Measurements from ENCODE around the gene LRP1. TPM values are rescaled to one million over a fixed set of nuclear protein-coding genes. Genes with fewer than 3 reads are reported as not detected.

Gene LRP1
- total and polyA plus RNA-seq, 8 donors, result 108 to 325 (median 138) TPM

DNA sequence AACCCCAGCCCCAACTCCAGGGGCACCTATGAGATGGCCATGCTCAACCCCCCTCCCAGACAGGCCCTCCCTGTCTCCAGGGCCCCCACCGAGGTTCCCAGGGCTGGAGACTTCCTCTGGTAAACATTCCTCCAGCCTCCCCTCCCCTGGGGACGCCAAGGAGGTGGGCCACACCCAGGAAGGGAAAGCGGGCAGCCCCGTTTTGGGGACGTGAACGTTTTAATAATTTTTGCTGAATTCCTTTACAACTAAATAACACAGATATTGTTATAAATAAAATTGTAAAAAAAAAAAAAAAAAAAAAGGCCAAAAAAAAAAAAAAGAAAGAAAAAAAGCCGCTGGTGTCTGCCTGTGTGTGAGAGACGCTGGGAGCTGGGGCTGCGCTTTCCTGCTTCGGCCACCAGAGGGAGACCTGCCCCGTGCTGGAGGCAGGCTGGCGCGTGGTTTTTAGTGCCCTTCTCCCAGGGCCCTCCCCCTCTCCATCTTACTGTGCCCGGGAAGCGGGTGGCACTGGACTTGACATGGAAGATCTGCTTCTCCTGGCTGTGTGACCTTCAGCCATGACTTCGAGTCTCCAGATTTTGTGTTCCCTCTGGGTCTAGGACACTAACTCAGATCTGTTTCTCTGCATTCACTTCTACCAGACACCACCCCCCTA lies 84.9 kb downstream of the LRP1 start:
- Histone ChIP-seq H3K27ac (no peak overlapping the region), H3K36me3 (peaks cover 0 to 49% of the 10 kb centered on the region in 2 donors), H3K9me3 (no peaks in the 10 kb centered on the region), H3K4me3 (no peak overlapping the region), H3K27me3 (peaks cover 34 to 47% of the 10 kb centered on the region in 2 donors), H3K4me1 (peaks cover 15 to 37% of the 10 kb centered on the region in 2 donors)
- TF ChIP-seq, protein P1, sequence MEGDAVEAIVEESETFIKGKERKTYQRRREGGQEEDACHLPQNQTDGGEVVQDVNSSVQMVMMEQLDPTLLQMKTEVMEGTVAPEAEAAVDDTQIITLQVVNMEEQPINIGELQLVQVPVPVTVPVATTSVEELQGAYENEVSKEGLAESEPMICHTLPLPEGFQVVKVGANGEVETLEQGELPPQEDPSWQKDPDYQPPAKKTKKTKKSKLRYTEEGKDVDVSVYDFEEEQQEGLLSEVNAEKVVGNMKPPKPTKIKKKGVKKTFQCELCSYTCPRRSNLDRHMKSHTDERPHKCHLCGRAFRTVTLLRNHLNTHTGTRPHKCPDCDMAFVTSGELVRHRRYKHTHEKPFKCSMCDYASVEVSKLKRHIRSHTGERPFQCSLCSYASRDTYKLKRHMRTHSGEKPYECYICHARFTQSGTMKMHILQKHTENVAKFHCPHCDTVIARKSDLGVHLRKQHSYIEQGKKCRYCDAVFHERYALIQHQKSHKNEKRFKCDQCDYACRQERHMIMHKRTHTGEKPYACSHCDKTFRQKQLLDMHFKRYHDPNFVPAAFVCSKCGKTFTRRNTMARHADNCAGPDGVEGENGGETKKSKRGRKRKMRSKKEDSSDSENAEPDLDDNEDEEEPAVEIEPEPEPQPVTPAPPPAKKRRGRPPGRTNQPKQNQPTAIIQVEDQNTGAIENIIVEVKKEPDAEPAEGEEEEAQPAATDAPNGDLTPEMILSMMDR (IDR thresholded peaks at IDR 0.05), result peak; percentile 96 to 98
- intact Hi-C loops (cut with DNase I), result no loop called here
- DNase-seq (peak; percentile 68 to 95 (median 89)), ATAC-seq (peak; percentile 89)

DNA sequence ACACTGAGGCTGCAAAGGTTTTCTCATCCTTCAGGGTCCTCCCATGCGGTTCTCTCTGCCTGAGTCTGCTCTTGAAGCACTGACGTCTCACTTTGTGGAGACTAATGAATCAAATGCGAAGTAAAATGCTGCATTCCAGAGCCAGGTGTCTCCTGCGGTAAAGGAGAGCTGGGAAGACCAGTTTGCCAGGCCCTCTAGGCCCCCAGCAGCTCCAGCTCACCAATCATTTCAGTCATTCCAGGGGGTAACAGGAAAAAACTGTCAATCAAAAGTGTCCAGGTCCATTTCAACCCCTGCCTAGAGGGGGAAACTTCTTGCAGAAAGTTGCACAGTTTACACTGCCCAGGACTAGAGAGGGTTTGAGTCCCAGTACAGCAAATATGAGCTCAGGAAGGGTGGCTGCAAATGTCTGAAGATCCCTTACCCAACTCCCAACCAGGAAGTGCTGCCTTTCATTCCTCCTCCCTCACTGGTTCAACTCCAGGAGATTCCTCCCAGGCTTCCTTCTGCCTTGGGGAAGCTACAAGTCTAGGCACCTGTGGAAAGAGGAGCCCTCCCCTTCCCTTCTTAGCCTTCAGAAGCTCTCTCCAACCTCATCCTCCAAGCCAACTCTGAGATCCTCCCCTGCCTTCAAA lies 85.6 kb downstream of the LRP1 start:
- Histone ChIP-seq H3K4me3 (no peak overlapping the region), H3K27me3 (peaks cover 39 to 54% of the 10 kb centered on the region in 2 donors), H3K27ac (no peak overlapping the region), H3K9me3 (no peaks in the 10 kb centered on the region), H3K4me1 (peaks cover 15 to 37% of the 10 kb centered on the region in 2 donors), H3K36me3 (peaks cover 0 to 42% of the 10 kb centered on the region in 2 donors)
- intact Hi-C loops (cut with DNase I), result no loop called here
- ATAC-seq, result no peak
- no peak for DNase-seq
- TF ChIP-seq, protein P1 (IDR thresholded peaks at IDR 0.05), result no peak

DNA sequence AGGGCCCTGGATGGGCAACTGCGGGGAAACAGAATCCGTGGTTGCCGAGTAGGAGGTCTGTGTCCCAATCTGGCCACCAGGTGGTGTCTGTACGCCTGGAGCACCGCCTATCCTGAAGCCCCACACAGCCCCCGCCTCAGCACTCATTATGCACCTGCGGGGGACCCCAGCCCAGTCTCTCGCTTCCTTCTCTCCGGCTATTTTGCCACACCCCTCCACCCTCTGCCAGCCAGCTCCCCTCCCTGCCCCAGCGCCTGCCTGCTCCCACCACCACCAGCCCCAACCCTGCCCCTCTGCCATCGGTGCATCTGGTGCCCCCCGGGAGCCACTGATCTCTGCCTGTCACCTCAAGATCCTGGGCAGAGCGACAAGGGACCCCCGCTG lies 86.1 kb downstream of the LRP1 start:
- Histone ChIP-seq H3K27ac (no peak overlapping the region), H3K4me1 (peaks cover 15 to 37% of the 10 kb centered on the region in 2 donors), H3K9me3 (no peaks in the 10 kb centered on the region), H3K27me3 (peaks cover 43 to 59% of the 10 kb centered on the region in 2 donors), H3K4me3 (no peak overlapping the region), H3K36me3 (peaks cover 0 to 37% of the 10 kb centered on the region in 2 donors)
- peak in 2 of 4 donors; percentile 57 to 63 for DNase-seq
- TF ChIP-seq, protein P1 (IDR thresholded peaks at IDR 0.05), result peak; percentile 69 to 77
- intact Hi-C loops (cut with DNase I), result no loop called here
- peak; percentile 62 for ATAC-seq

DNA sequence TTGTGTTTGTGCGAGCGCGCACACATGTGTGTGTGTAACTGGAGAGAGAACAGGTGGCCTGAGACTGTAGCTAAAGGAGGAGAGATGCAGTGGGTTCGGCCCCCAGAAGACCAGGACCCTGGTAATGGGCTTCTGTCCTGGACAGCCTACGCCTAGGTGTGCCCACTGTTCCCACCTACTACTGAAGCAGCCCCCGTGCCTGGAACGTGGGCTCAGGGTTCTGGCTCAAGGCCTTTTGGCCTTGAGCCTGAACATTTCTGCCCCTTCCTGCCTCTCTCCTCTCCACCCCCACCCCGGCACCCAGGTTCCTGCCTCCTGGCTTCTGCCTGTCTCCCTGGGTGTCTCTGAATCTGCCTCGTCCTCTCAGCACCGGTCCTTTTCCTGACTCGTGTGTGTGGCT lies 86.8 kb downstream of the LRP1 start:
- no peak overlapping the region for H3K4me3 ChIP-seq
- ATAC-seq (no peak), DNase-seq (no peak)
- intact Hi-C loops (cut with DNase I), result no loop called here
- no peak overlapping the region for H3K27ac ChIP-seq
- peaks cover 0 to 30% of the 10 kb centered on the region in 2 donors for H3K36me3 ChIP-seq
- H3K4me1 ChIP-seq, result peaks cover 15 to 37% of the 10 kb centered on the region in 2 donors
- TF ChIP-seq, protein P1 (IDR thresholded peaks at IDR 0.05), result no peak
- peaks cover 50 to 66% of the 10 kb centered on the region in 2 donors for H3K27me3 ChIP-seq
- no peaks in the 10 kb centered on the region for H3K9me3 ChIP-seq

DNA sequence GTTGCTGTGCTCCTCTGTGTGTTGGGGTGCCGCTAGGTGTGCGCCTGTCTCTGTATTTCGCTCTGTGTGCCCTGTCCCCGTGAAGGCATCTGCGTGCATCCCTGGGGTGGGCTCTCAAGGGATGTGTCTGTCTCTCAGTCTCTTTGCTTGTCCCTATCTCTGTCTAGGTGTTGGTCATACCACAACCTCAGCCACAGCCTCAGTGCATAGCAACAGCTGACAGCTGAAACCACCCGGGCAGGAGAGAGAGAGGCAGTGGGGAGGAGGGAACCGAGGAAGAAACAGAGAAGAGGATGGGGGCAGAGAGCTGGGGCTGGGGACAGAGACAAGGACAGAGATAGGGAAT lies 87.4 kb downstream of the LRP1 start:
- no peak for ATAC-seq
- peaks cover 56 to 72% of the 10 kb centered on the region in 2 donors for H3K27me3 ChIP-seq
- H3K4me3 ChIP-seq, result no peak overlapping the region
- peaks cover 15 to 37% of the 10 kb centered on the region in 2 donors for H3K4me1 ChIP-seq
- intact Hi-C loops (cut with DNase I), result no loop called here
- TF ChIP-seq, protein P1 (IDR thresholded peaks at IDR 0.05), result no peak
- no peaks in the 10 kb centered on the region for H3K9me3 ChIP-seq
- no peak overlapping the region for H3K27ac ChIP-seq
- H3K36me3 ChIP-seq, result peaks cover 0 to 24% of the 10 kb centered on the region in 2 donors
- DNase-seq, result no peak

Data from left lung (tissue), 10 donors.